GM21529 (cell line): ENCODE measurements around the gene ZBTB25.
"Not testable (repeated sequence)": the region's sequence is repeated elsewhere in the genome, so short reads cannot be mapped to it uniquely, and the experiment has no call there.

Source experiments
- ATAC-seq: cut with Tn5 transposase; IDR thresholded peaks from one replicate; pipeline ENCODE4 v1.9.1; 2021; ENCODE audit not compliant: unreplicated experiment

ZBTB25 gene

GRCh38 chr14:64503434-64504309 lies at the start of gene ZBTB25:
Gene ZBTB25 (minus strand): TSS chr14:64503838. CDS start chr14:64490533, 13,305 bp downstream.
- peak; percentile 59 for ATAC-seq

- ATAC-seq, result no peak
Measured at GRCh38 chr14:64550621-64551333, 47.1 kb upstream of the ZBTB25 start.

GRCh38 chr14:64549791-64550620 lies 46.4 kb upstream of the ZBTB25 start, which contains the start of gene PPP1R36:
Gene PPP1R36 (plus strand): TSS chr14:64549961. CDS start chr14:64549998, 37 bp downstream.
- ATAC-seq, result no peak

GRCh38 chr14:64549016-64549415 lies 45.4 kb upstream of the ZBTB25 start:
- no peak for ATAC-seq

- no peak for ATAC-seq
Measured at GRCh38 chr14:64544607-64545312, 41.1 kb upstream of the ZBTB25 start.

GRCh38 chr14:64542836-64543201 lies 39.2 kb upstream of the ZBTB25 start:
- ATAC-seq, result no peak

- no peak for ATAC-seq
Measured at GRCh38 chr14:64541972-64542835, 38.6 kb upstream of the ZBTB25 start.

- ATAC-seq, result no peak
Measured at GRCh38 chr14:64541261-64541971, 37.8 kb upstream of the ZBTB25 start.

GRCh38 chr14:64540208-64541202 lies 36.9 kb upstream of the ZBTB25 start, which contains the start of gene HSPA2:
Gene HSPA2 (plus strand): TSS chr14:64540741. CDS start chr14:64540850, 109 bp downstream.
- peak; percentile 90 for ATAC-seq

GRCh38 chr14:64536488-64537245 lies 33.0 kb upstream of the ZBTB25 start:
- ATAC-seq, result no peak

GRCh38 chr14:64531567-64531966 lies 27.9 kb upstream of the ZBTB25 start:
- ATAC-seq, result no peak

GRCh38 chr14:64525354-64525753 lies 21.7 kb upstream of the ZBTB25 start:
- ATAC-seq, result no peak

GRCh38 chr14:64522591-64523355 lies 19.1 kb upstream of the ZBTB25 start:
- no peak for ATAC-seq

GRCh38 chr14:64520699-64521098 lies 17.1 kb upstream of the ZBTB25 start:
- no peak for ATAC-seq

- no peak for ATAC-seq
Measured at GRCh38 chr14:64518229-64518628, 14.6 kb upstream of the ZBTB25 start.

- ATAC-seq, result not testable (repeated sequence)
Measured at GRCh38 chr14:64517667-64518066, 14.0 kb upstream of the ZBTB25 start.
